Mammary epithelial cell (primary cell): Measurements from ENCODE around the gene WDR59.

Source experiments
- CTCF ChIP-seq, 2 donors: IDR thresholded peaks in 1 of 2; conservative IDR thresholded peaks in 1 of 2; 2 replicates each; pipeline ENCODE4 v1.5.1; 2011 to 2012; ENCODE audit warnings: inconsistent platforms in 2 of 2, low read length in 2 of 2, mild to moderate bottlenecking in 2 of 2, control low read depth in 1 of 2, low read depth in 1 of 2; ENCODE audit not compliant: insufficient read depth in 1 of 2; ENCODE audit errors: extremely low read depth in 1 of 2
- EZH2 ChIP-seq: IDR thresholded peaks from 2 replicates; pipeline ENCODE4 v1.6.1; 2012; ENCODE audit warnings: low read length, inconsistent platforms, borderline replicate concordance

DNA sequence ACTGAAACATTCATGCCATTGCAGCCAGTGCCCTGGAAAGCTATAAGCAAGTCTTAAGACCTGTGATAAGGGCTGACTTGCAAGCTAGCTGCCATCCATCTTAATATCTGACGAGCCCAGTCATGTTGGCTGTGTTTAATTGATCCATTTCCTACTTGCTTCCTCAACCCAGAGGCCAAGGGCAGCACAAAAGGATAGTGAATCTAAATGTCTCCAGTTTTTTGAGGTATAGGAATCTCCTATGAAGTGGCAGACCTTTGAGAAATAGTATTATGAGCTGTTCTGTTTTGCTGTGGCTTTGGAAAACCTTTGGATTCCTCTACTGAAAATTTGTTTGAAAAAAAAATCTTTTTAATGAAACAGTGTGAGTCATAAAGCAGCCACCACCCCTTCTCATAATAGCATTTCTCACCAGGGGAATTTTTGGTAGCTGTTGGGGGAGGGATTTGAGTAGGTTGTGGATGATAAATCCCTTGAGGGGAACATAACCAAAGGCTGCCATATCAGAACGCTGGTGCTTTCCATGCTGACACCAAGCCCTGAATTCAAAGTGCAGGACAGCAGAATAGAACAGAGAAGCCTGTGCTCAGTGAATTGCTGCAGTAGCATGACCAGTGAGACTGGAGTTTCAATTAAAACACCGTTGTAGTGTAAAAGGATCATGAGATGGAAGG lies 26.8 kb upstream of the WDR59 start:
- TF ChIP-seq CTCF (conservative IDR thresholded peaks at IDR 0.05 in 1 of 2, IDR thresholded peaks at IDR 0.05 in 1 of 2; ENCODE audit: extremely low read depth in 1 of 2, insufficient read depth in 1 of 2, low read depth in 1 of 2, low read length in 2 of 2) (no peak), EZH2 (no peak)
